ENCODE measurements around the gene FKBP15. TPM values are rescaled to one million over a fixed set of nuclear protein-coding genes. Genes with fewer than 3 reads are reported as not detected.

The FKBP15 gene
- total and polyA plus RNA-seq, 8 donors, result 5.5 to 36.6 (median 13.7) TPM

DNA sequence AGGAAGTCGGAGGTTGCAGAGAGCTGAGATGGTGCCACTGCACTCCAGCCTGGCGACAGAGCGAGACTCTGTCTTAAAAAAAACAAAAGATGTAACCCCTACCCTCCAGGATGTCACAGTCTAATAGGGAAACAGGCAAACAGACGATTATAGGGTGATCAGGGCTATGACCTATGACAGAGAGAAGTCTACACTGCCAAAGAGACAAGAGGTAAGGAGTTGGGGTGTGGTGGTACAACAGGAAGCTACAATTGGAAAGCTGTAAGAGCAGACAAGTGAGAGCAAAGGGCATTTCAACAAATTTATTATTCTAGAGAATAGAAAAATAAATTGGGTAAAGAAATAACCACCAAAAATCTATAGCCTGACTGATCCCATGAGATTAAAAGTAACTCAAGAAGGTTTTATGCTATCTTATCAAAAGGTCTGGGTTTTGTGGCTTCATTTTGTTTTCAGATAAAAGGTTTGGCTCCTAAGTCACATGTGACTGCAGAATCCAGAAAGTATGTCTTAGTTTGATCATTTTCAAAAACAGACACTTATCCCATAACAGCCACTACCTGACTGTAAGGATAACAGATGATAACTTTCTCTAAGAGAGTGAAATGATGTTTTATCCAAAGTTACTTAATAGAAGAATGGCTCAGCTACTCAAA, 47.0 kb upstream of the FKBP15 start:
- intact Hi-C loops (cut with DNase I; ENCODE audit: low total_unique reads), result no loop called here
- no peak for TF ChIP-seq EP300 (IDR thresholded peaks at IDR 0.05)
- TF ChIP-seq, protein P1, sequence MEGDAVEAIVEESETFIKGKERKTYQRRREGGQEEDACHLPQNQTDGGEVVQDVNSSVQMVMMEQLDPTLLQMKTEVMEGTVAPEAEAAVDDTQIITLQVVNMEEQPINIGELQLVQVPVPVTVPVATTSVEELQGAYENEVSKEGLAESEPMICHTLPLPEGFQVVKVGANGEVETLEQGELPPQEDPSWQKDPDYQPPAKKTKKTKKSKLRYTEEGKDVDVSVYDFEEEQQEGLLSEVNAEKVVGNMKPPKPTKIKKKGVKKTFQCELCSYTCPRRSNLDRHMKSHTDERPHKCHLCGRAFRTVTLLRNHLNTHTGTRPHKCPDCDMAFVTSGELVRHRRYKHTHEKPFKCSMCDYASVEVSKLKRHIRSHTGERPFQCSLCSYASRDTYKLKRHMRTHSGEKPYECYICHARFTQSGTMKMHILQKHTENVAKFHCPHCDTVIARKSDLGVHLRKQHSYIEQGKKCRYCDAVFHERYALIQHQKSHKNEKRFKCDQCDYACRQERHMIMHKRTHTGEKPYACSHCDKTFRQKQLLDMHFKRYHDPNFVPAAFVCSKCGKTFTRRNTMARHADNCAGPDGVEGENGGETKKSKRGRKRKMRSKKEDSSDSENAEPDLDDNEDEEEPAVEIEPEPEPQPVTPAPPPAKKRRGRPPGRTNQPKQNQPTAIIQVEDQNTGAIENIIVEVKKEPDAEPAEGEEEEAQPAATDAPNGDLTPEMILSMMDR (IDR thresholded peaks at IDR 0.05), result no peak
- TF ChIP-seq POLR2A (IDR thresholded peaks at IDR 0.05), result no peak
- no peak for TF ChIP-seq POLR2AphosphoS5 (IDR thresholded peaks at IDR 0.05)
- H3K9me3 ChIP-seq, result no peaks in the 10 kb centered on the region
- peaks cover 35 to 80% (median 74%) of the 10 kb centered on the region in 4 donors for H3K36me3 ChIP-seq
- H3K27me3 ChIP-seq, result no peaks in the 10 kb centered on the region
- H3K4me1 ChIP-seq, result peaks cover 0 to 8% (median 0%) of the 10 kb centered on the region in 4 donors
- no peak overlapping the region for H3K27ac ChIP-seq
- DNase-seq, result no peak
- no peak overlapping the region for H3K4me3 ChIP-seq
- 86 to 94% (median 90%) methylated on average over 4 of the region's 4 CpGs for WGBS, 5 donors

DNA sequence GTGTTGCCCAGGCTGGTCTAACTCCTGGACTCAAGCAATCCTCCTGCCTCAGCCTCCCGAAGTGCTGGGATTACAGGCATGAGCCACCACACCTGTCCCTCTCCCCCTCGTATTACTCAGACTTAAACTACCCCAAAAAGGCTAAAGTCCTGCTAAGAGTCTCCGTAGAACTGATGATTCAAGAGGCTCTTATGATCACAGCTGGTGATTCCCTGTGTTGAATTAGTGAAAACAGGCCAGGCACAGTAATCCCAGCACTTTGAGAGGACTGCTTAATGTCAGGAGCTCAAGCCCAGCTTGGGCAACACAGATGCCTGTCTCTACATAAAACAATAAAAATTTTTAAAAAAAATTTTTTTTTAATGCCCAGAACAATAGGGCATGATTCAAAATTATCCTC, 45.1 kb upstream of the FKBP15 start:
- TF ChIP-seq POLR2A (IDR thresholded peaks at IDR 0.05), result no peak
- no peak for TF ChIP-seq EP300 (IDR thresholded peaks at IDR 0.05)
- TF ChIP-seq, protein P1 (IDR thresholded peaks at IDR 0.05), result no peak
- no peak for TF ChIP-seq POLR2AphosphoS5 (IDR thresholded peaks at IDR 0.05)
- H3K9me3 ChIP-seq, result no peaks in the 10 kb centered on the region
- no peaks in the 10 kb centered on the region for H3K27me3 ChIP-seq
- intact Hi-C loops (cut with DNase I; ENCODE audit: low total_unique reads), result no loop called here
- no peak overlapping the region for H3K27ac ChIP-seq
- 82 to 95% (median 91%) methylated on average over 3 of the region's 3 CpGs for WGBS, 5 donors
- no peak for DNase-seq
- peaks cover 0 to 8% (median 0%) of the 10 kb centered on the region in 4 donors for H3K4me1 ChIP-seq
- peaks cover 24 to 79% (median 73%) of the 10 kb centered on the region in 4 donors for H3K36me3 ChIP-seq
- H3K4me3 ChIP-seq, result no peak overlapping the region

DNA sequence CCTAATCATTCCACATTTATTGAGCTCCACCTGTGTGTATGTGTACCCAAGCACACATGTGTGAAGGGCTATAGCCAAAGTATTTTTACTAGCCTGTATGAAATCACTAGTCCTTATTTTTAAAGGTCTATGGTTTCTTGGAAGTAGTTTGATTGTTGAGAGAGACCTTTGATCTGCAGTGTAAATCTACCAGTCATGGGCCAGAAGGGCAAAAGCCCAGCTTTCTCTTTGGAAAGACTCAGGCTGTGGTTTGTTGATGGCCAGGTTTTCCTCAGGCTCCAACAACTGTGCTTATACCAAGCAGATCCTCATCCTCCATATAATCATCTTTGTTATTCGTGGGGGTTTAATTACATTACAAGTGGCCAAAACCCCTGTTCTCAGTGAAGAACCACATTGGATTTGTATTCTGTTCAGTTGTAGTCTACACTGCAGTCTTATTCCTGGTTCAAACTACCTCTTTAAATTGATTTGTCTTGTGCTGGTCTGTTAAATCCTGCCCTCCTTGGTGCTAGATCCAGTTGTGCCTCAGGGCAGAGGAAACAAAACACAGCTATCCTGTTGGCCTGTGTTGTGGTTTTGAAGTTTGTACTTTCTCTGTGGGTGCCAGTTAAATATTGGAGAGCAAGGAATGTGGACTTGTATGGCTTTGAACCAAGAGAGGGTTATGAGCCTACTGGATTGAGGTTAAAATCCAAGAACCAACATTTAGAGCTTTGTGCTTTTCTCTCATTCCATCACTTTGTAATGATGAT, 41.0 kb upstream of the FKBP15 start:
- H3K36me3 ChIP-seq, result peaks cover 18 to 78% (median 73%) of the 10 kb centered on the region in 4 donors
- intact Hi-C loops (cut with DNase I; ENCODE audit: low total_unique reads), result no loop called here
- no peaks in the 10 kb centered on the region for H3K9me3 ChIP-seq
- WGBS, 5 donors, result 80 to 100% (median 95%) methylated on average over 1 of the region's 1 CpG
- TF ChIP-seq POLR2A (IDR thresholded peaks at IDR 0.05), result no peak
- TF ChIP-seq, protein P1 (IDR thresholded peaks at IDR 0.05), result no peak
- TF ChIP-seq EP300 (IDR thresholded peaks at IDR 0.05), result no peak
- no peak for TF ChIP-seq POLR2AphosphoS5 (IDR thresholded peaks at IDR 0.05)
- H3K27ac ChIP-seq, result no peak overlapping the region
- H3K4me1 ChIP-seq, result peaks cover 0 to 13% (median 6%) of the 10 kb centered on the region in 4 donors
- no peaks in the 10 kb centered on the region for H3K27me3 ChIP-seq
- no peak overlapping the region for H3K4me3 ChIP-seq
- DNase-seq, result no peak

DNA sequence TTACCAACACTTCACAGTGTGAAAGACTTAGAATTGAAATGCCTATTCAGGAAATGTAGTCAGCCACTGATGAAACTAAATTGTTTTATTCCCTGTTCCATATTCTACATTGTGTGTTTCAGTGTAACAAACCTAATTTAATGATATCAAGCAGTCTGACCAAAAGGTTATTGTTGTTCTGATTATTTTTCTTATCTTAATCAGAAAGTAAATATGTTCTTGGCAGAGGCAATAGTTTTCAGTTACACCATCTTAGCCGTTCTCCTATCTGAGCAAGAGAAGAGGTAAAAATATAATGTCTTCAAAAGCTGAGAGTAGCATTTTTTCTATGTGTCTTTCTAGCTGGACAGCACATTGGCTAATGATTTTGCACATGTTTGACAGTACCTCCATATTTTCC, 37.2 kb upstream of the FKBP15 start:
- intact Hi-C loops (cut with DNase I; ENCODE audit: low total_unique reads), result no loop called here
- Histone ChIP-seq H3K4me3 (no peak overlapping the region), H3K27me3 (no peaks in the 10 kb centered on the region), H3K4me1 (peaks cover 0 to 13% (median 6%) of the 10 kb centered on the region in 4 donors), H3K9me3 (no peaks in the 10 kb centered on the region), H3K36me3 (peaks cover 14 to 81% (median 68%) of the 10 kb centered on the region in 4 donors), H3K27ac (no peak overlapping the region)
- DNase-seq, result no peak
- WGBS, 5 donors, result 29 to 54% (median 43%) methylated on average over 1 of the region's 1 CpG
- TF ChIP-seq POLR2A (IDR thresholded peaks at IDR 0.05) (no peak), POLR2AphosphoS5 (IDR thresholded peaks at IDR 0.05) (peak in 1 of 3 donors; percentile 15), EP300 (IDR thresholded peaks at IDR 0.05) (no peak)
- TF ChIP-seq, protein P1 (IDR thresholded peaks at IDR 0.05), result no peak

Data from stomach (tissue), 9 donors.